ENCODE measurements around the gene MUS81.
"Not testable (repeated sequence)": the region's sequence is repeated elsewhere in the genome, so short reads cannot be mapped to it uniquely, and the experiment has no call there.

The MUS81 gene

GRCh38 chr11:65847746-65848145 is 12.5 kb upstream of the MUS81 start:
- no peak overlapping the region for H3K27ac ChIP-seq (ENCODE audit: insufficient read depth, low read depth, low read length, poor library complexity, severe bottlenecking)
- peaks cover 10% of the 10 kb centered on the region for H3K36me3 ChIP-seq (ENCODE audit: control insufficient read depth, insufficient read depth, low read length)
- H3K27me3 ChIP-seq (ENCODE audit: control insufficient read depth, insufficient read depth, low read length, poor library complexity, severe bottlenecking), result no peaks in the 10 kb centered on the region
- no peak overlapping the region for H3K4me3 ChIP-seq (ENCODE audit: insufficient read depth, low read depth, low read length)
- WGBS, 2 experiments, result 86 to 88% methylated on average over 3 of the region's 3 CpGs
- H3K4me1 ChIP-seq (ENCODE audit: control insufficient read depth, insufficient read depth, low read length), result no peaks in the 10 kb centered on the region
- H3K9me3 ChIP-seq (ENCODE audit: control insufficient read depth, low read length), result no peaks in the 10 kb centered on the region

- 76 to 77% methylated on average over 7 of the region's 7 CpGs for WGBS, 2 experiments
- not testable (repeated sequence) for H3K9me3 ChIP-seq (ENCODE audit: control insufficient read depth, low read length); H3K27me3 ChIP-seq (ENCODE audit: control insufficient read depth, insufficient read depth, low read length, poor library complexity, severe bottlenecking); H3K4me1 ChIP-seq (ENCODE audit: control insufficient read depth, insufficient read depth, low read length); H3K27ac ChIP-seq (ENCODE audit: insufficient read depth, low read depth, low read length, poor library complexity, severe bottlenecking); H3K4me3 ChIP-seq (ENCODE audit: insufficient read depth, low read depth, low read length)
- peaks cover 16% of the 10 kb centered on the region for H3K36me3 ChIP-seq (ENCODE audit: control insufficient read depth, insufficient read depth, low read length)
Measured at GRCh38 chr11:65848693-65849092, 11.5 kb upstream of the MUS81 start.

GRCh38 chr11:65849366-65849765 is 10.9 kb upstream of the MUS81 start:
- WGBS, 2 experiments, result 82 to 83% methylated on average over 8 of the region's 8 CpGs
- Histone ChIP-seq H3K27ac (ENCODE audit: insufficient read depth, low read depth, low read length, poor library complexity, severe bottlenecking) (no peak overlapping the region), H3K4me1 (ENCODE audit: control insufficient read depth, insufficient read depth, low read length) (no peaks in the 10 kb centered on the region)

GRCh38 chr11:65849771-65850216 is 10.4 kb upstream of the MUS81 start:
- H3K27ac ChIP-seq (ENCODE audit: insufficient read depth, low read depth, low read length, poor library complexity, severe bottlenecking), result no peak overlapping the region
- WGBS, 2 experiments, result 76% methylated on average over 16 of the region's 16 CpGs

More at GRCh38 chr11:65849366-65849765, 10.9 kb upstream of the MUS81 start:
- no peak overlapping the region for H3K4me3 ChIP-seq (ENCODE audit: insufficient read depth, low read depth, low read length)
- no peaks in the 10 kb centered on the region for H3K9me3 ChIP-seq (ENCODE audit: control insufficient read depth, low read length)
- H3K27me3 ChIP-seq (ENCODE audit: control insufficient read depth, insufficient read depth, low read length, poor library complexity, severe bottlenecking), result no peaks in the 10 kb centered on the region
- H3K36me3 ChIP-seq (ENCODE audit: control insufficient read depth, insufficient read depth, low read length), result peaks cover 23% of the 10 kb centered on the region

GRCh38 chr11:65850217-65851082 is 9.8 kb upstream of the MUS81 start:
- Histone ChIP-seq H3K27me3 (ENCODE audit: control insufficient read depth, insufficient read depth, low read length, poor library complexity, severe bottlenecking) (no peaks in the 10 kb centered on the region), H3K4me3 (ENCODE audit: insufficient read depth, low read depth, low read length) (no peak overlapping the region), H3K9me3 (ENCODE audit: control insufficient read depth, low read length) (no peaks in the 10 kb centered on the region), H3K36me3 (ENCODE audit: control insufficient read depth, insufficient read depth, low read length) (peaks cover 34% of the 10 kb centered on the region), H3K27ac (ENCODE audit: insufficient read depth, low read depth, low read length, poor library complexity, severe bottlenecking) (no peak overlapping the region), H3K4me1 (ENCODE audit: control insufficient read depth, insufficient read depth, low read length) (no peaks in the 10 kb centered on the region)
- 91% methylated on average over 20 of the region's 20 CpGs for WGBS, 2 experiments

More at GRCh38 chr11:65849771-65850216, 10.4 kb upstream of the MUS81 start:
- Histone ChIP-seq H3K4me1 (ENCODE audit: control insufficient read depth, insufficient read depth, low read length) (no peaks in the 10 kb centered on the region), H3K36me3 (ENCODE audit: control insufficient read depth, insufficient read depth, low read length) (peaks cover 28% of the 10 kb centered on the region), H3K9me3 (ENCODE audit: control insufficient read depth, low read length) (no peaks in the 10 kb centered on the region), H3K27me3 (ENCODE audit: control insufficient read depth, insufficient read depth, low read length, poor library complexity, severe bottlenecking) (no peaks in the 10 kb centered on the region), H3K4me3 (ENCODE audit: insufficient read depth, low read depth, low read length) (no peak overlapping the region)

- 92 to 95% methylated on average over 14 of the region's 14 CpGs for WGBS, 2 experiments
- no peak overlapping the region for H3K27ac ChIP-seq (ENCODE audit: insufficient read depth, low read depth, low read length, poor library complexity, severe bottlenecking)
- no peaks in the 10 kb centered on the region for H3K27me3 ChIP-seq (ENCODE audit: control insufficient read depth, insufficient read depth, low read length, poor library complexity, severe bottlenecking)
- no peak overlapping the region for H3K4me3 ChIP-seq (ENCODE audit: insufficient read depth, low read depth, low read length)
- H3K9me3 ChIP-seq (ENCODE audit: control insufficient read depth, low read length), result no peaks in the 10 kb centered on the region
- H3K4me1 ChIP-seq (ENCODE audit: control insufficient read depth, insufficient read depth, low read length), result no peaks in the 10 kb centered on the region
- H3K36me3 ChIP-seq (ENCODE audit: control insufficient read depth, insufficient read depth, low read length), result peaks cover 41% of the 10 kb centered on the region
Measured at GRCh38 chr11:65851083-65851579, 9.1 kb upstream of the MUS81 start.

GRCh38 chr11:65851811-65852507 is 8.3 kb upstream of the MUS81 start:
- 93 to 94% methylated on average over 10 of the region's 10 CpGs for WGBS, 2 experiments
- Histone ChIP-seq H3K36me3 (ENCODE audit: control insufficient read depth, insufficient read depth, low read length) (peaks cover 41% of the 10 kb centered on the region), H3K4me1 (ENCODE audit: control insufficient read depth, insufficient read depth, low read length) (no peaks in the 10 kb centered on the region), H3K27ac (ENCODE audit: insufficient read depth, low read depth, low read length, poor library complexity, severe bottlenecking) (no peak overlapping the region), H3K4me3 (ENCODE audit: insufficient read depth, low read depth, low read length) (no peak overlapping the region), H3K27me3 (ENCODE audit: control insufficient read depth, insufficient read depth, low read length, poor library complexity, severe bottlenecking) (no peaks in the 10 kb centered on the region), H3K9me3 (ENCODE audit: control insufficient read depth, low read length) (no peaks in the 10 kb centered on the region)

GRCh38 chr11:65852508-65853245 is 7.6 kb upstream of the MUS81 start:
- Histone ChIP-seq H3K27me3 (ENCODE audit: control insufficient read depth, insufficient read depth, low read length, poor library complexity, severe bottlenecking) (no peaks in the 10 kb centered on the region), H3K9me3 (ENCODE audit: control insufficient read depth, low read length) (no peaks in the 10 kb centered on the region), H3K4me3 (ENCODE audit: insufficient read depth, low read depth, low read length) (no peak overlapping the region), H3K4me1 (ENCODE audit: control insufficient read depth, insufficient read depth, low read length) (no peaks in the 10 kb centered on the region), H3K36me3 (ENCODE audit: control insufficient read depth, insufficient read depth, low read length) (peaks cover 41% of the 10 kb centered on the region), H3K27ac (ENCODE audit: insufficient read depth, low read depth, low read length, poor library complexity, severe bottlenecking) (peak overlapping the region; percentile 16)
- WGBS, 2 experiments, result 96 to 97% methylated on average over 33 of the region's 33 CpGs

GRCh38 chr11:65853246-65853979 is 6.8 kb upstream of the MUS81 start:
- Histone ChIP-seq H3K4me1 (ENCODE audit: control insufficient read depth, insufficient read depth, low read length) (no peaks in the 10 kb centered on the region), H3K36me3 (ENCODE audit: control insufficient read depth, insufficient read depth, low read length) (peaks cover 41% of the 10 kb centered on the region), H3K27ac (ENCODE audit: insufficient read depth, low read depth, low read length, poor library complexity, severe bottlenecking) (no peak overlapping the region), H3K9me3 (ENCODE audit: control insufficient read depth, low read length) (no peaks in the 10 kb centered on the region), H3K4me3 (ENCODE audit: insufficient read depth, low read depth, low read length) (no peak overlapping the region), H3K27me3 (ENCODE audit: control insufficient read depth, insufficient read depth, low read length, poor library complexity, severe bottlenecking) (no peaks in the 10 kb centered on the region)
- whole genome bisulfite sequencing, 2 experiments, result 94 to 97% methylated on average over 6 of the region's 6 CpGs

Data from ectodermal cell (in vitro differentiated cells).